Memory B cell (primary cell): ENCODE measurements around the gene NR3C2.

Source experiments
- ATAC-seq: fragments of 150-1000 bp; cut with Tn5 transposase; 2 replicates; pipeline ENCODE4 v1.10.0; 2021; ENCODE audit warnings: low read depth, mild to moderate bottlenecking, moderate library complexity
- DNase-seq, 2 donors: peaks; one replicate each; pipeline ENCODE4 v3.0.0; 2022; ENCODE audit warnings: low spot score in 2 of 2
- H3K27ac Mint-ChIP-seq: one replicate; pipeline ENCODE4 v1.8.0; 2022; ENCODE audit warnings: mild to moderate bottlenecking, moderate library complexity, mixed read lengths
- H3K27me3 Mint-ChIP-seq: one replicate; pipeline ENCODE4 v1.8.0; 2022; ENCODE audit warnings: mixed read lengths
- H3K36me3 Mint-ChIP-seq: one replicate; pipeline ENCODE4 v1.8.0; 2022; ENCODE audit warnings: mild to moderate bottlenecking, mixed read lengths
- H3K4me1 Mint-ChIP-seq: one replicate; pipeline ENCODE4 v1.8.0; 2022; ENCODE audit warnings: mixed read lengths
- H3K4me3 Mint-ChIP-seq: one replicate; pipeline ENCODE4 v1.8.0; 2022; ENCODE audit warnings: mild to moderate bottlenecking, moderate library complexity, mixed read lengths
- H3K9me3 Mint-ChIP-seq: one replicate; pipeline ENCODE4 v1.8.0; 2022; ENCODE audit warnings: mixed read lengths

NR3C2 gene

DNA sequence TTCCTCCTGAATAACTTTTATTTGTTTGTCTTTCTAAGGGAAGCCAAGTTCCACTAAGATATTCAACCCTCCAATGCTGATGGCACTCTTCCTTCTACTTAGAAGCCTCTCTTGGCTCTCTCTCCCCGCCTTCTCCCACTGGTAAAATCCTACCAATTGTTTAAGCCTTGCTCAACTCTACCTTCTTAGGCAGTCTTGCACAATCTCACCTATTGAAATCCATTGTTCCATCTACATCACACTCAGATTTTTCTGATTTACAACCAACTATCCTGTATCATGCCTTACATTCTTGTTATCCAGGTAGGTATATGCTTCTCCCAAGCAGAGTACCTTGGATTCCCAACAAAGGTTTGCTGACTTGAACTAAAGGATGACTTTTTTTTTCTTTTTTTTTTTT, 69.1 kb downstream of the NR3C2 start:
- Mint-ChIP-seq H3K27ac (no peak overlapping the region), H3K4me1 (peaks cover 23% of the 10 kb centered on the region), H3K9me3 (peaks cover 5% of the 10 kb centered on the region), H3K36me3 (peaks cover 12% of the 10 kb centered on the region), H3K4me3 (no peak overlapping the region), H3K27me3 (no peaks in the 10 kb centered on the region)
- DNase-seq: no peak
- ATAC-seq: no peak

DNA sequence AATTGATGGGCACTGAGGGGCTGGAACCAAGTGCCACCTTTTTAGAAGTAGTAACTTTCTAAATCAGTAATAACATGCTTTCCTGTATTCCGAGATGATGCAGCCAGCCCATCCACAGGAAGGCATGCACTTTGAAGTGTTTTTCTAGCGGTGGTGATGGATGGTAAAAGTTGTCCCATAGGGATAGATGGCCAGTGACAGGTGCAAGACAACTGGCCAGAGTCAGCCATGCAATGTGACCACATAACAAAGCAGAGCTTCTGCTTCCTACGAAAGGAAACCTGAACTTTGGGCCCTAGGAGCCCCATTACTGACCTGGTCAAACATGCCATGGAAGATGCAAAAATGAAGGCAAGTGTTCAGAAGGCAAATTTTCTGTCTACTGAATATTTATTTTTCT, 72.3 kb downstream of the NR3C2 start:
- peaks cover 16% of the 10 kb centered on the region for H3K4me1 Mint-ChIP-seq
- no peak overlapping the region for H3K4me3 Mint-ChIP-seq
- no peaks in the 10 kb centered on the region for H3K27me3 Mint-ChIP-seq
- ATAC-seq: no peak
- DNase-seq: no peak
- no peaks in the 10 kb centered on the region for H3K36me3 Mint-ChIP-seq
- H3K9me3 Mint-ChIP-seq: no peaks in the 10 kb centered on the region
- H3K27ac Mint-ChIP-seq: no peak overlapping the region

DNA sequence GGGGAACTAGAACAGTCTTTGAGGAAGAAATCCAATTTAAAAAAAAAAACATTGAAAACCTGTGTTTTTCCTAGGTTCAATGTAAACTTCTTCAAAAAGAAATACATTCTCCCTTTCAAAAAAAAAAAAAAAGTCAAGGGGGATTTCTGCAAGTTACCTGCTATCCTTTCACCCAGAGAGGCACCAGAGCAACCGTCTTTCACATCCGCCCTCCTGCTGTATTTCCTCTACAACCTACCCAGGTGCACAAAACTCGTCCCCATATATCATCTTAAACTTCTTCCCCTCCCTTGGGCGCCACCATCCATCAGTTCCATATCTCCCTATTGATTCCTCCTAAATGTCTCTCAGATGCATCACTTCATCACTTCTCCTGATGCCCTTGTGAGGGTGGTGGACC, 74.5 kb downstream of the NR3C2 start:
- H3K4me3 Mint-ChIP-seq: no peak overlapping the region
- peaks cover 13% of the 10 kb centered on the region for H3K4me1 Mint-ChIP-seq
- ATAC-seq: no peak
- no peak for DNase-seq
- no peaks in the 10 kb centered on the region for H3K27me3 Mint-ChIP-seq
- no peaks in the 10 kb centered on the region for H3K9me3 Mint-ChIP-seq
- no peak overlapping the region for H3K27ac Mint-ChIP-seq
- H3K36me3 Mint-ChIP-seq: peaks cover 2% of the 10 kb centered on the region

- H3K27ac Mint-ChIP-seq: no peak overlapping the region
- H3K4me1 Mint-ChIP-seq: peaks cover 13% of the 10 kb centered on the region
- no peaks in the 10 kb centered on the region for H3K27me3 Mint-ChIP-seq
These were observed 76.0 kb downstream of the NR3C2 start for GRCh38 chr4:148366251-148366650.

DNA sequence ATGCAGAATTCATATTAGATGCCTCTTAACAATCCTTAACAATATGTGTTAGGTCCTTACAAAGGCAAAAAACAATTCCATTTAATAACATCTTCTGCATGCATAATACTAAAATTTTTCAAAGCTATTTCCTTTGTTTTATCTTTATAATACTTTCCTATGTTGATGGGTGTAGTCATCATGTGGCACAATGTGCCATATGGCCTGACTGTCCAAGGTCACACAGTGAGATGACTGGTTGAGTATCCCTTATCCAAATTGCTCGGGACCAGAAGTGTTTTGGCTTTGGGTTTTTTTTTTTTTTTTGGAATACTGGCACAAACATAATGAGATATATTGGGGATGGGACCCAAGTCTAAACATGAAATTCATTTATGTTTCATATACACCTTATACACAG, 77.7 kb downstream of the NR3C2 start:
- Mint-ChIP-seq H3K9me3 (peaks cover 1% of the 10 kb centered on the region), H3K27ac (no peak overlapping the region), H3K27me3 (no peaks in the 10 kb centered on the region), H3K4me1 (peaks cover 11% of the 10 kb centered on the region), H3K36me3 (peaks cover 2% of the 10 kb centered on the region), H3K4me3 (no peak overlapping the region)
- ATAC-seq (no peak), DNase-seq (no peak)

More at GRCh38 chr4:148366251-148366650, 76.0 kb downstream of the NR3C2 start:
- DNase-seq (no peak), ATAC-seq (no peak)
- H3K9me3 Mint-ChIP-seq: peaks cover 1% of the 10 kb centered on the region
- H3K36me3 Mint-ChIP-seq: peaks cover 2% of the 10 kb centered on the region
- no peak overlapping the region for H3K4me3 Mint-ChIP-seq

- no peak overlapping the region for H3K27ac Mint-ChIP-seq
- no peak for DNase-seq
- no peak overlapping the region for H3K4me3 Mint-ChIP-seq
- peaks cover 3% of the 10 kb centered on the region for H3K9me3 Mint-ChIP-seq
- H3K4me1 Mint-ChIP-seq: peaks cover 14% of the 10 kb centered on the region
- H3K27me3 Mint-ChIP-seq: no peaks in the 10 kb centered on the region
- H3K36me3 Mint-ChIP-seq: peaks cover 2% of the 10 kb centered on the region
- ATAC-seq: no peak
These were observed 82.4 kb downstream of the NR3C2 start for GRCh38 chr4:148359769-148360168.

GRCh38 chr4:148355442-148356123, 86.6 kb downstream of the NR3C2 start:
- H3K27ac Mint-ChIP-seq: no peak overlapping the region
- DNase-seq: no peak
- H3K4me3 Mint-ChIP-seq: no peak overlapping the region

GRCh38 chr4:148354186-148354585, 88.0 kb downstream of the NR3C2 start:
- Mint-ChIP-seq H3K9me3 (peaks cover 2% of the 10 kb centered on the region), H3K4me3 (no peak overlapping the region), H3K27ac (no peak overlapping the region), H3K4me1 (peaks cover 14% of the 10 kb centered on the region), H3K27me3 (no peaks in the 10 kb centered on the region), H3K36me3 (peaks cover 2% of the 10 kb centered on the region)
- no peak for DNase-seq
- no peak for ATAC-seq

More at GRCh38 chr4:148355442-148356123, 86.6 kb downstream of the NR3C2 start:
- Mint-ChIP-seq H3K36me3 (peaks cover 2% of the 10 kb centered on the region), H3K9me3 (peaks cover 2% of the 10 kb centered on the region), H3K4me1 (peaks cover 16% of the 10 kb centered on the region), H3K27me3 (no peaks in the 10 kb centered on the region)
- no peak for ATAC-seq

DNA sequence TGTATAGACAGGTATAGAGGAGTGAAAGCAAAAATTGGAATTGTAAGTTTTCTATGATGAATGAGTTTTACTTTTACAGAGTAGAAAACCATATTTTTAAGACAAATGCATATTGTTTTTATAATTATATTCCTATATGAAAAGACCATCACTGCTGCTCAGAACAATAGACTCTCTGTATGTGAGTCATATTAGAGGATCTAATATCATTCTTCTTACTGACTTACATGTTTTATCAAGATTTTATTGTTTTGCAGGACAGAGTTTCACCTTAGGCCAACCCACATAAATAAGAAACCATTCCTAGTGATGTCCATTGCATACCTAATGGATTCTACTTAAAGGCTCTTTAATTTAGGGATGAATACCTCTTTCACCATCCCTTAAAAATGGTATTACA, 88.6 kb downstream of the NR3C2 start:
- H3K27ac Mint-ChIP-seq: no peak overlapping the region
- H3K9me3 Mint-ChIP-seq: no peaks in the 10 kb centered on the region
- peaks cover 2% of the 10 kb centered on the region for H3K36me3 Mint-ChIP-seq
- H3K27me3 Mint-ChIP-seq: no peaks in the 10 kb centered on the region
- H3K4me3 Mint-ChIP-seq: no peak overlapping the region
- DNase-seq (no peak), ATAC-seq (no peak)
- peaks cover 9% of the 10 kb centered on the region for H3K4me1 Mint-ChIP-seq

- ATAC-seq (no peak), DNase-seq (no peak)
- H3K9me3 Mint-ChIP-seq: no peaks in the 10 kb centered on the region
- H3K36me3 Mint-ChIP-seq: peaks cover 8% of the 10 kb centered on the region
- no peak overlapping the region for H3K4me3 Mint-ChIP-seq
- no peak overlapping the region for H3K27ac Mint-ChIP-seq
- peaks cover 14% of the 10 kb centered on the region for H3K4me1 Mint-ChIP-seq
- no peaks in the 10 kb centered on the region for H3K27me3 Mint-ChIP-seq
These were observed 93.1 kb downstream of the NR3C2 start for GRCh38 chr4:148349153-148349552.

GRCh38 chr4:148346657-148347056, 95.6 kb downstream of the NR3C2 start:
- no peaks in the 10 kb centered on the region for H3K9me3 Mint-ChIP-seq
- peaks cover 5% of the 10 kb centered on the region for H3K36me3 Mint-ChIP-seq
- H3K27ac Mint-ChIP-seq: no peak overlapping the region
- H3K4me1 Mint-ChIP-seq: peaks cover 13% of the 10 kb centered on the region
- no peak for ATAC-seq
- H3K4me3 Mint-ChIP-seq: no peak overlapping the region
- DNase-seq: no peak
- no peaks in the 10 kb centered on the region for H3K27me3 Mint-ChIP-seq

DNA sequence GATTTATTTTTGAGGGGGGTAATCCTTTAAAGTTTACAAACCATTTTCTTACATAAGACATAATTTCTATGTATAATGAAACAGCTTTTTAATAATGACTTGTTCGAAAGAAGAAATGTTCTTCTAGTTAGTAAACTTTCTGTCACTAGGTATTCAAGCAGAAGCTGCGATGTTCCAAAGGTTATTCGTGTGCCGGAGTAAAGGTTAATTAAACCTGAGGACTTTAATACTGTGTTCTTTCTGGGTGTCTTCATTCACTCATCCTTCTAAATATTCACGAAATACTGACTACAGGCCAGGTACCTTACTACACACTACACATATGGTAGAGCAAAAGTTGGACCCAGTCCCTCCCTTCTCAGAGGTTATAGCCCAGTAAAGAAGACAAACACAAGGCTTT, 96.7 kb downstream of the NR3C2 start:
- no peak overlapping the region for H3K4me3 Mint-ChIP-seq
- peaks cover 9% of the 10 kb centered on the region for H3K36me3 Mint-ChIP-seq
- H3K27ac Mint-ChIP-seq: no peak overlapping the region
- H3K27me3 Mint-ChIP-seq: no peaks in the 10 kb centered on the region
- peaks cover 3% of the 10 kb centered on the region for H3K9me3 Mint-ChIP-seq
- ATAC-seq: no peak
- peaks cover 13% of the 10 kb centered on the region for H3K4me1 Mint-ChIP-seq
- DNase-seq: no peak

GRCh38 chr4:148344941-148345340, 97.3 kb downstream of the NR3C2 start:
- Mint-ChIP-seq H3K4me3 (no peak overlapping the region), H3K9me3 (peaks cover 3% of the 10 kb centered on the region), H3K27me3 (no peaks in the 10 kb centered on the region), H3K36me3 (peaks cover 12% of the 10 kb centered on the region), H3K4me1 (peaks cover 15% of the 10 kb centered on the region), H3K27ac (no peak overlapping the region)
- DNase-seq (no peak), ATAC-seq (no peak)

- peaks cover 14% of the 10 kb centered on the region for H3K36me3 Mint-ChIP-seq
- peaks cover 13% of the 10 kb centered on the region for H3K4me1 Mint-ChIP-seq
- H3K4me3 Mint-ChIP-seq: no peak overlapping the region
- no peak overlapping the region for H3K27ac Mint-ChIP-seq
- H3K27me3 Mint-ChIP-seq: no peaks in the 10 kb centered on the region
- ATAC-seq (no peak), DNase-seq (no peak)
- H3K9me3 Mint-ChIP-seq: peaks cover 3% of the 10 kb centered on the region
These were observed 97.9 kb downstream of the NR3C2 start for GRCh38 chr4:148344352-148344751.
